GM11168 (cell line): ENCODE data around the gene KAZN.

Source experiments
- in situ Hi-C: fragments of 300-500 bp; cut with MboI; formaldehyde crosslinking; loops from one replicate; pipeline ENCODE4 v1.12.0; 2022; ENCODE audit warnings: low sequenced_read_pairs; ENCODE audit not compliant: unreplicated experiment

The KAZN gene

GRCh38 chr1:14662116-14662515 lies 63.6 kb downstream of the KAZN start:
- in situ Hi-C loops: no loop called here

GRCh38 chr1:14663773-14664172 lies 65.3 kb downstream of the KAZN start:
- in situ Hi-C loops: no loop called here

- in situ Hi-C loops: no loop called here
Observed at GRCh38 chr1:14666373-14666772, 67.9 kb downstream of the KAZN start.

GRCh38 chr1:14666962-14667650 lies 68.6 kb downstream of the KAZN start:
- in situ Hi-C loops: no loop called here

GRCh38 chr1:14667651-14667984 lies 69.1 kb downstream of the KAZN start:
- in situ Hi-C loops: no loop called here

GRCh38 chr1:14668538-14668937 lies 70.1 kb downstream of the KAZN start:
- in situ Hi-C loops: no loop called here

- in situ Hi-C loops: no loop called here
Observed at GRCh38 chr1:14672005-14672404, 73.5 kb downstream of the KAZN start.

GRCh38 chr1:14674030-14674429 lies 75.5 kb downstream of the KAZN start:
- in situ Hi-C loops: no loop called here

- in situ Hi-C loops: no loop called here
Observed at GRCh38 chr1:14676400-14676799, 77.9 kb downstream of the KAZN start.

GRCh38 chr1:14677292-14677971 lies 78.9 kb downstream of the KAZN start:
- in situ Hi-C loops: no loop called here

- in situ Hi-C loops: no loop called here
Observed at GRCh38 chr1:14678011-14678638, 79.6 kb downstream of the KAZN start.

GRCh38 chr1:14679027-14679688 lies 80.7 kb downstream of the KAZN start:
- in situ Hi-C loops: no loop called here

GRCh38 chr1:14681182-14681581 lies 82.7 kb downstream of the KAZN start:
- in situ Hi-C loops: no loop called here

- in situ Hi-C loops: no loop called here
Observed at GRCh38 chr1:14682941-14683621, 84.6 kb downstream of the KAZN start.

- in situ Hi-C loops: no loop called here
Observed at GRCh38 chr1:14685078-14685477, 86.6 kb downstream of the KAZN start.

GRCh38 chr1:14686701-14687100 lies 88.2 kb downstream of the KAZN start:
- in situ Hi-C loops: no loop called here

GRCh38 chr1:14687147-14687546 lies 88.7 kb downstream of the KAZN start:
- in situ Hi-C loops: no loop called here

- in situ Hi-C loops: no loop called here
Observed at GRCh38 chr1:14689996-14690615, 91.6 kb downstream of the KAZN start.

GRCh38 chr1:14693949-14694348 lies 95.5 kb downstream of the KAZN start:
- in situ Hi-C loops: no loop called here

- in situ Hi-C loops: no loop called here
Observed at GRCh38 chr1:14694589-14694988, 96.1 kb downstream of the KAZN start.
